Panc1 (cell line): ENCODE measurements around the gene AKAP13.

ENCODE experiments used
- POLR2AphosphoS5 ChIP-seq: IDR thresholded peaks from 2 replicates; pipeline ENCODE4 v1.6.1; 2012; ENCODE audit warnings: mild to moderate bottlenecking, low read depth, low read length, moderate library complexity
- SIN3A ChIP-seq: IDR thresholded peaks from 2 replicates; pipeline ENCODE4 v1.6.1; 2012; ENCODE audit warnings: low read depth, mild to moderate bottlenecking, low read length, moderate library complexity, borderline replicate concordance; ENCODE audit not compliant: insufficient read depth
- TF ChIP-seq, protein P1 (sequence below): fragments of 450-650 bp; IDR thresholded peaks from 2 replicates; pipeline ENCODE4 v1.5.1; 2017; ENCODE audit warnings: mild to moderate bottlenecking

DNA sequence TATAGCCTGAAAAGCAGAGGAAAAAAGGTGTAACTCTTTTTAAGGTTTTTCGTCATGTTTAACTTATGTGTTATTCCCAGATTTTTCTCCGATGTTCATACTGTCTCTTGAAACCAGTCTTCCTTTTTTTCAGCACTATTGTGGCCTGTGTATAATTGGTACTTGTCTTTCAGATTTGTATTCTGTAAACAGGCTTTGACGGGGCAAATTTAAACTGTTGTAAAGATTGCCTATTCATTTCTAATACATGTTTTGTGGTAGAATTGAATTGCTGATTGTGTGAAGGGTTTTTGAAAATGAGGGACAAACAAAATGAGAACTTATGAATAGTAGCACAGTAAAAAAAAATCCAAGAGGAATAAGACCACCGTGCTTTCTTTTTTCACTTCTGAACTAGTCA lies 33.6 kb downstream of the AKAP13 start:
- TF ChIP-seq POLR2AphosphoS5 (no peak), SIN3A (no peak)
- TF ChIP-seq, protein P1, sequence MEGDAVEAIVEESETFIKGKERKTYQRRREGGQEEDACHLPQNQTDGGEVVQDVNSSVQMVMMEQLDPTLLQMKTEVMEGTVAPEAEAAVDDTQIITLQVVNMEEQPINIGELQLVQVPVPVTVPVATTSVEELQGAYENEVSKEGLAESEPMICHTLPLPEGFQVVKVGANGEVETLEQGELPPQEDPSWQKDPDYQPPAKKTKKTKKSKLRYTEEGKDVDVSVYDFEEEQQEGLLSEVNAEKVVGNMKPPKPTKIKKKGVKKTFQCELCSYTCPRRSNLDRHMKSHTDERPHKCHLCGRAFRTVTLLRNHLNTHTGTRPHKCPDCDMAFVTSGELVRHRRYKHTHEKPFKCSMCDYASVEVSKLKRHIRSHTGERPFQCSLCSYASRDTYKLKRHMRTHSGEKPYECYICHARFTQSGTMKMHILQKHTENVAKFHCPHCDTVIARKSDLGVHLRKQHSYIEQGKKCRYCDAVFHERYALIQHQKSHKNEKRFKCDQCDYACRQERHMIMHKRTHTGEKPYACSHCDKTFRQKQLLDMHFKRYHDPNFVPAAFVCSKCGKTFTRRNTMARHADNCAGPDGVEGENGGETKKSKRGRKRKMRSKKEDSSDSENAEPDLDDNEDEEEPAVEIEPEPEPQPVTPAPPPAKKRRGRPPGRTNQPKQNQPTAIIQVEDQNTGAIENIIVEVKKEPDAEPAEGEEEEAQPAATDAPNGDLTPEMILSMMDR, result no peak
